Natural killer cell (primary cell): ENCODE measurements around the gene PXMP4. TPM values are rescaled to one million over a fixed set of nuclear protein-coding genes. Genes with fewer than 3 reads are reported as not detected.

Experiments
- ATAC-seq, 3 donors: fragments of 150-1000 bp in 2 of 3; fragments of 200-7000 bp in 1 of 3; cut with Tn5 transposase; 1 replicate in 1 of 3; 2 replicates in 2 of 3; pipeline ENCODE4 v1.10.0; 2021; ENCODE audit warnings: mild to moderate bottlenecking in 2 of 3, moderate library complexity in 2 of 3
- DNase-seq, 2 donors: peaks; one replicate each; pipeline versions ENCODE4 v3.0.0 to v3.0.0-alpha.2; 2013 to 2021; ENCODE audit warnings: mixed read lengths in 1 of 2
- H3K27ac ChIP-seq: one replicate; pipeline ENCODE4 v1.5.1; 2013; ENCODE audit warnings: mild to moderate bottlenecking, low read length
- H3K27me3 ChIP-seq: one replicate; pipeline ENCODE4 v1.6.1; 2013; ENCODE audit warnings: low read length; ENCODE audit not compliant: control insufficient read depth, insufficient read depth
- H3K36me3 ChIP-seq: one replicate; pipeline ENCODE4 v1.6.1; 2013; ENCODE audit warnings: low read length; ENCODE audit not compliant: control insufficient read depth, insufficient read depth
- H3K4me1 ChIP-seq: one replicate; pipeline ENCODE4 v1.6.1; 2013; ENCODE audit warnings: low read length; ENCODE audit not compliant: control insufficient read depth, insufficient read depth
- H3K4me3 ChIP-seq: one replicate; pipeline ENCODE4 v1.5.1; 2013; ENCODE audit warnings: low read length
- H3K9me3 ChIP-seq: one replicate; pipeline ENCODE4 v1.6.1; 2013; ENCODE audit warnings: low read length; ENCODE audit not compliant: control insufficient read depth, insufficient read depth
- H3K27ac Mint-ChIP-seq, 2 donors: one replicate each; pipeline ENCODE4 v1.8.0; 2022; ENCODE audit warnings: mild to moderate bottlenecking in 2 of 2, mixed read lengths in 2 of 2, moderate library complexity in 1 of 2
- H3K27me3 Mint-ChIP-seq, 2 donors: one replicate each; pipeline ENCODE4 v1.8.0; 2022; ENCODE audit warnings: low read depth in 2 of 2, mixed read lengths in 2 of 2
- H3K36me3 Mint-ChIP-seq: one replicate; pipeline ENCODE4 v1.8.0; 2022; ENCODE audit warnings: mixed read lengths
- H3K4me1 Mint-ChIP-seq, 2 donors: one replicate each; pipeline ENCODE4 v1.8.0; 2022; ENCODE audit warnings: mixed read lengths in 2 of 2
- H3K4me3 Mint-ChIP-seq: one replicate; pipeline ENCODE4 v1.8.0; 2022; ENCODE audit warnings: mild to moderate bottlenecking, moderate library complexity, mixed read lengths
- H3K9me3 Mint-ChIP-seq, 2 donors: one replicate each; pipeline ENCODE4 v1.8.0; 2022; ENCODE audit warnings: mixed read lengths in 2 of 2
- CTCF ChIP-seq: fragments of 200-600 bp; IDR thresholded peaks from one replicate; pipeline ENCODE4 v1.8.0; 2022; ENCODE audit warnings: antibody characterized with exemption
- WGBS: methylation state at CpG from one replicate; pipeline ENCODE4 v1.1.7; 2013; ENCODE audit warnings: missing lambda C conversion rate; ENCODE audit not compliant: insufficient coverage; 5-methylcytosine and 5-hydroxymethylcytosine counted together
- intact Hi-C: fragments of 100-400 bp; cut with micrococcal nuclease; formaldehyde crosslinking; loops from one replicate; pipeline ENCODE4 v1.14.2; 2022
- total RNA-seq, 4 donors: library from RNA; stranded (reverse); fragments of 120-200 nt in 1 of 4; gene quantifications; one replicate each; pipeline versions ENCODE4 v1.2.3 to v1.2.4, GENCODE V29; 2013 to 2022

The PXMP4 gene
- total RNA-seq, 3 donors from 2014 or later (not counting 1 experiment from before 2014, with no cell fraction given), result 4.7 to 6.6 (median 6.2) TPM

- Histone ChIP-seq H3K27me3 (no peaks in the 10 kb centered on the region), H3K4me1 (peaks cover 49% of the 10 kb centered on the region), H3K9me3 (no peaks in the 10 kb centered on the region), H3K36me3 (no peaks in the 10 kb centered on the region), H3K4me3 (peak overlapping the region; percentile 58), H3K27ac (peak overlapping the region; percentile 19)
- DNase-seq (peak; percentile 40 to 67), ATAC-seq (peak; percentile 10 to 33 (median 25))
- peak overlapping the region; percentile 85 to 96 for H3K27ac Mint-ChIP-seq
- TF ChIP-seq CTCF, result no peak
- H3K9me3 Mint-ChIP-seq, result no peaks in the 10 kb centered on the region
- H3K36me3 Mint-ChIP-seq, result no peaks in the 10 kb centered on the region
- peak overlapping the region; percentile 84 for H3K4me3 Mint-ChIP-seq
- intact Hi-C loops, result loop anchor here (2.0 kb wide), 1 partner anchor 20 kb away; the partner anchor contains the start of gene E2F1
- WGBS, result 12% methylated on average over 55 of the region's 55 CpGs
- H3K4me1 Mint-ChIP-seq, result peaks cover 26 to 44% of the 10 kb centered on the region in 2 donors
- no peaks in the 10 kb centered on the region for H3K27me3 Mint-ChIP-seq
Measured at GRCh38 chr20:33667245-33667675, 52.9 kb downstream of the PXMP4 start.

- WGBS, result 8% methylated on average over 50 of the region's 50 CpGs
- no peaks in the 10 kb centered on the region for H3K9me3 Mint-ChIP-seq
- intact Hi-C loops, result loop anchor here (2.0 kb wide), 1 partner anchor 20 kb away; the partner anchor contains the start of gene E2F1
- peaks cover 26 to 44% of the 10 kb centered on the region in 2 donors for H3K4me1 Mint-ChIP-seq
- Histone ChIP-seq H3K27ac (peak within 1 kb of the TSS; percentile 53), H3K4me3 (peak within 1 kb of the TSS; percentile 58), H3K4me1 (peaks cover 51% of the 10 kb centered on the region), H3K9me3 (no peaks in the 10 kb centered on the region), H3K27me3 (no peaks in the 10 kb centered on the region), H3K36me3 (no peaks in the 10 kb centered on the region)
- H3K27ac Mint-ChIP-seq, result peak within 1 kb of the TSS; percentile 89 to 96
- peak within 1 kb of the TSS; percentile 97 for H3K4me3 Mint-ChIP-seq
- ATAC-seq (peak; percentile 65 to 84 (median 67)), DNase-seq (peak; percentile 82 to 89)
- H3K36me3 Mint-ChIP-seq, result no peaks in the 10 kb centered on the region
- TF ChIP-seq CTCF, result no peak
- no peaks in the 10 kb centered on the region for H3K27me3 Mint-ChIP-seq
Measured at GRCh38 chr20:33666293-33667244, 53.5 kb downstream of the PXMP4 start, which contains the start of gene ACTL10. ACTL10 (plus strand) TSS chr20:33666943; CDS start chr20:33667498, 555 bp downstream.

- Histone ChIP-seq H3K27ac (no peak overlapping the region), H3K4me3 (no peak overlapping the region), H3K9me3 (no peaks in the 10 kb centered on the region), H3K27me3 (no peaks in the 10 kb centered on the region), H3K36me3 (no peaks in the 10 kb centered on the region), H3K4me1 (peaks cover 51% of the 10 kb centered on the region)
- ATAC-seq (no peak), DNase-seq (peak in 1 of 2 donors; percentile 44)
- 96% methylated on average over 2 of the region's 2 CpGs for WGBS
- TF ChIP-seq CTCF, result no peak
- Mint-ChIP-seq H3K27ac (peak overlapping the region; percentile 89), H3K9me3 (no peaks in the 10 kb centered on the region), H3K27me3 (no peaks in the 10 kb centered on the region), H3K4me3 (peak overlapping the region; percentile 86), H3K4me1 (peaks cover 26 to 44% of the 10 kb centered on the region in 2 donors), H3K36me3 (no peaks in the 10 kb centered on the region)
- intact Hi-C loops, result no loop called here
Measured at GRCh38 chr20:33664762-33665144, 55.4 kb downstream of the PXMP4 start.
